Tibial artery (tissue), 4 donors: ENCODE measurements around the gene HOXC12.
A peak's percentile ranks its signal among the peaks of the same experiment; 100 is the strongest.

ENCODE experiments used
- DNase-seq, 2 donors: peaks; one replicate each; pipeline ENCODE4 v3.0.0-alpha.2; 2019
- H3K27ac ChIP-seq, 2 donors: fragments of 200-600 bp; sonication (generic) in 1 of 2; 1 replicate in 1 of 2; 2 replicates in 1 of 2; pipeline ENCODE4 v1.5.1; 2018 to 2019; ENCODE audit warnings: mild to moderate bottlenecking in 1 of 2
- H3K27me3 ChIP-seq, 2 donors: fragments of 200-600 bp; sonication (generic) in 1 of 2; one replicate each; pipeline versions ENCODE4 v1.5.1 to v1.6.0; 2016 to 2019
- H3K36me3 ChIP-seq, 3 donors: fragments of 200-600 bp; sonication (generic) in 2 of 3; one replicate each; pipeline ENCODE4 v1.5.1; 2016 to 2019; ENCODE audit warnings: mild to moderate bottlenecking in 2 of 3
- H3K4me1 ChIP-seq, 4 donors: fragments of 200-600 bp; sonication (generic) in 2 of 4; 1 replicate in 3 of 4; 2 replicates in 1 of 4; pipeline ENCODE4 v1.5.1; 2016 to 2019
- H3K4me3 ChIP-seq, 2 donors: fragments of 200-600 bp; sonication (generic) in 1 of 2; 1 replicate in 1 of 2; 2 replicates in 1 of 2; pipeline ENCODE4 v1.5.1; 2018 to 2019; ENCODE audit warnings: mild to moderate bottlenecking in 2 of 2
- H3K9me3 ChIP-seq, 3 donors: fragments of 200-600 bp; sonication (generic) in 1 of 3; one replicate each; pipeline ENCODE4 v1.5.1; 2016 to 2019
- CTCF ChIP-seq, 2 experiments: fragments of 200-600 bp in 1 of 2; fragments of 450-650 bp in 1 of 2; IDR thresholded peaks; one replicate each; pipeline ENCODE4 v1.5.1; 2017 to 2019; ENCODE audit warnings: antibody characterized with exemption in 2 of 2, mild to moderate bottlenecking in 1 of 2, moderate library complexity in 1 of 2
- intact Hi-C: fragments of 100-400 bp; cut with DNase I; formaldehyde crosslinking; loops from one replicate; pipeline ENCODE4 v1.15.0; 2023; ENCODE audit warnings: low total_unique reads

HOXC12 gene

GRCh38 chr12:53956914-53957536, 2.3 kb downstream of the HOXC12 start:
- no peaks in the 10 kb centered on the region for H3K36me3 ChIP-seq
- H3K4me3 ChIP-seq = no peak overlapping the region
- peak in 1 of 2 donors; percentile 39 for DNase-seq
- no peak overlapping the region for H3K27ac ChIP-seq
- no peaks in the 10 kb centered on the region for H3K9me3 ChIP-seq
- H3K27me3 ChIP-seq = peaks cover 5 to 47% of the 10 kb centered on the region in 2 donors
- intact Hi-C loops = no loop called here
- peaks cover 0 to 34% (median 16%) of the 10 kb centered on the region in 4 donors for H3K4me1 ChIP-seq
- TF ChIP-seq CTCF (IDR thresholded peaks at IDR 0.05) = no peak

GRCh38 chr12:53958128-53958527, 3.4 kb downstream of the HOXC12 start:
- peaks cover 0 to 36% (median 20%) of the 10 kb centered on the region in 4 donors for H3K4me1 ChIP-seq
- no peak for TF ChIP-seq CTCF (IDR thresholded peaks at IDR 0.05)
- H3K9me3 ChIP-seq = no peaks in the 10 kb centered on the region
- intact Hi-C loops = no loop called here
- H3K27me3 ChIP-seq = peaks cover 5 to 39% of the 10 kb centered on the region in 2 donors
- no peak overlapping the region for H3K4me3 ChIP-seq
- H3K27ac ChIP-seq = no peak overlapping the region
- DNase-seq = peak in 1 of 2 donors; percentile 27
- no peaks in the 10 kb centered on the region for H3K36me3 ChIP-seq

- TF ChIP-seq CTCF (IDR thresholded peaks at IDR 0.05) = no peak
- intact Hi-C loops = no loop called here
- no peaks in the 10 kb centered on the region for H3K36me3 ChIP-seq
- peaks cover 0 to 31% (median 19%) of the 10 kb centered on the region in 4 donors for H3K4me1 ChIP-seq
- no peak for DNase-seq
- H3K27me3 ChIP-seq = peaks cover 5 to 31% of the 10 kb centered on the region in 2 donors
- no peaks in the 10 kb centered on the region for H3K9me3 ChIP-seq
- no peak overlapping the region for H3K4me3 ChIP-seq
- H3K27ac ChIP-seq = no peak overlapping the region
Measured at GRCh38 chr12:53959314-53959713, 4.6 kb downstream of the HOXC12 start.

GRCh38 chr12:53960187-53961024, 5.7 kb downstream of the HOXC12 start:
- H3K9me3 ChIP-seq = no peaks in the 10 kb centered on the region
- H3K4me3 ChIP-seq = peak overlapping the region; percentile 17 to 23
- H3K27me3 ChIP-seq = peaks cover 0 to 20% of the 10 kb centered on the region in 2 donors
- intact Hi-C loops = no loop called here
- DNase-seq = peak in 1 of 2 donors; percentile 61
- H3K4me1 ChIP-seq = peaks cover 0 to 36% (median 16%) of the 10 kb centered on the region in 4 donors
- no peak for TF ChIP-seq CTCF (IDR thresholded peaks at IDR 0.05)
- H3K36me3 ChIP-seq = no peaks in the 10 kb centered on the region
- H3K27ac ChIP-seq = peak overlapping the region; percentile 64 to 66

GRCh38 chr12:53961025-53961761, 6.5 kb downstream of the HOXC12 start:
- intact Hi-C loops = no loop called here
- H3K27me3 ChIP-seq = peaks cover 0 to 13% of the 10 kb centered on the region in 2 donors
- H3K36me3 ChIP-seq = no peaks in the 10 kb centered on the region
- peaks cover 0 to 40% (median 15%) of the 10 kb centered on the region in 4 donors for H3K4me1 ChIP-seq
- peak in 1 of 2 donors; percentile 65 for DNase-seq
- peak overlapping the region; percentile 64 to 66 for H3K27ac ChIP-seq
- TF ChIP-seq CTCF (IDR thresholded peaks at IDR 0.05) = no peak
- H3K4me3 ChIP-seq = peak overlapping the region; percentile 17 to 23
- H3K9me3 ChIP-seq = no peaks in the 10 kb centered on the region
